PC-9 (cell line): ENCODE data around the gene EIF4G1. TPM values are rescaled to one million over a fixed set of nuclear protein-coding genes. Genes with fewer than 3 reads are reported as not detected.
A peak's percentile ranks its signal among the peaks of the same experiment; 100 is the strongest.

ENCODE experiments used
- BruUV-seq: library from RNA; stranded (reverse); fragments of 400-500 nt; replicated peaks from 2 replicates; lab custom pipeline; 2021; lab: Mats Ljungman, UMichigan
- CTCF ChIA-PET: fragments of 300-600 bp; sonication (Branson Sonifier 250); formaldehyde crosslinking; loops from one replicate; lab custom pipeline; 2022; ENCODE audit warnings: antibody characterized with exemption; lab: Charles Lee
- POLR2A ChIA-PET: fragments of 300-600 bp; sonication (Branson Sonifier 250); formaldehyde crosslinking; loops from one replicate; lab custom pipeline; 2022; ENCODE audit warnings: antibody characterized with exemption; ENCODE audit not compliant: unreplicated experiment; lab: Charles Lee
- DNase-seq, 2 experiments: peaks; one replicate each; pipeline versions ENCODE4 v3.0.0 to v3.0.0-alpha.2; 2015 to 2022; ENCODE audit warnings: mixed read lengths in 1 of 2
- H2AFZ ChIP-seq: fragments of 200-600 bp; sonication (generic); 2 replicates; pipeline ENCODE4 v1.8.1; 2017; ENCODE audit warnings: antibody characterized with exemption
- H3F3A ChIP-seq: fragments of 200-600 bp; sonication (generic); 2 replicates; pipeline ENCODE4 v1.8.1; 2017; ENCODE audit warnings: antibody characterized with exemption, mild to moderate bottlenecking, low read depth; ENCODE audit not compliant: insufficient read depth
- H3K27ac ChIP-seq: fragments of 200-600 bp; sonication (generic); 2 replicates; pipeline ENCODE4 v1.6.1; 2016; ENCODE audit warnings: mixed run types
- H3K27me3 ChIP-seq: fragments of 200-600 bp; sonication (generic); 2 replicates; pipeline ENCODE4 v1.6.1; 2016; ENCODE audit warnings: low read depth, mixed run types; ENCODE audit not compliant: insufficient read depth
- H3K36me3 ChIP-seq: fragments of 200-600 bp; sonication (generic); 2 replicates; pipeline ENCODE4 v1.6.1; 2016; ENCODE audit warnings: low read depth, mixed run types
- H3K4me1 ChIP-seq: fragments of 200-600 bp; sonication (generic); replicated peaks from 2 replicates; pipeline ENCODE4 v1.6.1; 2016; ENCODE audit warnings: mixed run types; ENCODE audit not compliant: insufficient read depth
- H3K4me2 ChIP-seq: fragments of 200-600 bp; sonication (generic); 2 replicates; pipeline ENCODE4 v1.6.1; 2017; ENCODE audit warnings: mixed run types
- H3K4me3 ChIP-seq: fragments of 200-600 bp; sonication (generic); 2 replicates; pipeline ENCODE4 v1.6.1; 2016; ENCODE audit warnings: mixed run types
- H3K79me2 ChIP-seq: fragments of 200-600 bp; sonication (generic); 2 replicates; pipeline ENCODE4 v1.6.1; 2017; ENCODE audit warnings: low read depth, mixed run types
- H3K9me2 ChIP-seq: fragments of 200-600 bp; sonication (generic); 2 replicates; pipeline ENCODE4 v1.8.1; 2017; ENCODE audit warnings: mild to moderate bottlenecking; ENCODE audit not compliant: insufficient read depth
- H3K9me3 ChIP-seq: fragments of 200-600 bp; sonication (generic); 2 replicates; pipeline ENCODE4 v1.8.1; 2016; ENCODE audit warnings: low read depth; ENCODE audit not compliant: insufficient read depth
- H4K20me1 ChIP-seq: fragments of 200-600 bp; sonication (generic); 2 replicates; pipeline ENCODE4 v1.8.1; 2017; ENCODE audit not compliant: insufficient read depth
- CTCF ChIP-seq: fragments of 200-600 bp; sonication (generic); conservative IDR thresholded peaks from 2 replicates; pipeline ENCODE4 v1.6.1; 2017; ENCODE audit warnings: mixed run types, antibody characterized with exemption, mild to moderate bottlenecking, moderate library complexity
- EZH2 ChIP-seq: fragments of 200-600 bp; sonication (generic); IDR thresholded peaks from 2 replicates; pipeline ENCODE4 v1.8.0; 2017; ENCODE audit warnings: antibody characterized with exemption, low read depth
- intact Hi-C: fragments of 100-400 bp; cut with micrococcal nuclease; formaldehyde crosslinking; loops from one replicate; pipeline ENCODE4 v1.10.0; 2022; ENCODE audit not compliant: unreplicated experiment
- total RNA-seq: library from RNA; stranded (reverse); gene quantifications from 2 replicates; pipeline ENCODE4 v1.2.3, GENCODE V29; 2021

The EIF4G1 gene
- total RNA-seq, 1 experiment from 2014 or later = 657 TPM

- ChIA-PET CTCF (no interaction called here), POLR2A (no interaction called here)
- Histone ChIP-seq H3F3A (no peaks in the 10 kb centered on the region), H3K4me2 (no peak overlapping the region), H3K4me3 (no peak overlapping the region), H3K9me2 (no peaks in the 10 kb centered on the region), H3K27ac (no peak overlapping the region), H4K20me1 (no peaks in the 10 kb centered on the region), H2AFZ (no peak overlapping the region), H3K27me3 (peaks cover 28% of the 10 kb centered on the region), H3K9me3 (no peaks in the 10 kb centered on the region), H3K79me2 (no peaks in the 10 kb centered on the region), H3K4me1 (no peaks in the 10 kb centered on the region), H3K36me3 (no peaks in the 10 kb centered on the region)
- DNase-seq = no peak
- no TSS peak for BruUV-seq
- intact Hi-C loops = loop anchor here (10.0 kb wide), 1 partner anchor 818 kb away; no protein-coding TSS in a partner anchor
- TF ChIP-seq EZH2 (no peak), CTCF (no peak)
Observed at GRCh38 chr3:184282941-184283340, 31.5 kb upstream of the EIF4G1 start.

GRCh38 chr3:184283681-184284080 is 30.7 kb upstream of the EIF4G1 start:
- H3K9me2 ChIP-seq = no peaks in the 10 kb centered on the region
- no TSS peak for BruUV-seq
- ChIA-PET POLR2A (interaction anchor here (0.6 kb wide), 1 partner anchor 1077 kb away, joined by 3 read pairs; no protein-coding TSS in a partner anchor), CTCF (interaction anchor here (0.7 to 1.6 kb wide), 2 partner anchors 120 to 388 kb away, joined by 7 to 12 read pairs; no protein-coding TSS in a partner anchor)
- H3K4me2 ChIP-seq = no peak overlapping the region
- intact Hi-C loops = loop anchor here (1.0 to 10.0 kb wide), 2 partner anchors 138 to 819 kb away; no protein-coding TSS in a partner anchor
- H3K9me3 ChIP-seq = no peaks in the 10 kb centered on the region
- H4K20me1 ChIP-seq = no peaks in the 10 kb centered on the region
- no peak overlapping the region for H2AFZ ChIP-seq
- peaks cover 21% of the 10 kb centered on the region; the same call in 1 of the 2 replicates for H3K27me3 ChIP-seq
- H3K27ac ChIP-seq = no peak overlapping the region
- no peaks in the 10 kb centered on the region for H3K79me2 ChIP-seq
- no peak overlapping the region for H3K4me3 ChIP-seq
- no peak for DNase-seq
- TF ChIP-seq EZH2 = no peak
- TF ChIP-seq CTCF = no peak
- no peaks in the 10 kb centered on the region for H3K4me1 ChIP-seq
- H3F3A ChIP-seq = no peaks in the 10 kb centered on the region
- no peaks in the 10 kb centered on the region for H3K36me3 ChIP-seq

GRCh38 chr3:184284696-184285095 is 29.7 kb upstream of the EIF4G1 start:
- BruUV-seq = no TSS peak
- Histone ChIP-seq H4K20me1 (no peaks in the 10 kb centered on the region), H3K36me3 (no peaks in the 10 kb centered on the region), H3K79me2 (no peaks in the 10 kb centered on the region), H3K4me3 (no peak overlapping the region), H3K27ac (no peak overlapping the region), H2AFZ (no peak overlapping the region), H3K4me1 (no peaks in the 10 kb centered on the region), H3K27me3 (peaks cover 13% of the 10 kb centered on the region; the same call in 1 of the 2 replicates), H3F3A (no peaks in the 10 kb centered on the region), H3K4me2 (no peak overlapping the region), H3K9me3 (no peaks in the 10 kb centered on the region), H3K9me2 (no peaks in the 10 kb centered on the region)
- ChIA-PET CTCF (interaction anchor here (0.7 to 1.6 kb wide), 2 partner anchors 36 to 389 kb away, joined by 5 to 12 read pairs; partner anchors contain the start of gene ALG3), POLR2A (no interaction called here)
- DNase-seq = peak; percentile 67
- intact Hi-C loops = loop anchor here (1.0 to 10.0 kb wide), 4 partner anchors 139 to 820 kb away; partner anchors contain the start of gene MAP6D1
- peak; percentile 72 for TF ChIP-seq CTCF
- no peak for TF ChIP-seq EZH2
